ENCODE measurements around the gene GTSE1.
A peak's percentile ranks its signal among the peaks of the same experiment; 100 is the strongest.

GTSE1 gene

GRCh38 chr22:46357711-46358520 is 61.2 kb downstream of the GTSE1 start:
- Mint-ChIP-seq H3K4me3 (no peak overlapping the region), H3K4me1 (ENCODE audit: low read depth in 2 of 2) (peaks cover 4 to 14% of the 10 kb centered on the region in 2 donors), H3K9me3 (no peaks in the 10 kb centered on the region), H3K27ac (no peak overlapping the region), H3K27me3 (peaks cover 0 to 3% of the 10 kb centered on the region in 2 donors), H3K36me3 (ENCODE audit: insufficient read depth) (peaks cover 6% of the 10 kb centered on the region)
- no peak for ATAC-seq (replicated peaks)
- no peak for DNase-seq

GRCh38 chr22:46358766-46359165 is 62.1 kb downstream of the GTSE1 start:
- Mint-ChIP-seq H3K4me3 (no peak overlapping the region), H3K9me3 (no peaks in the 10 kb centered on the region), H3K27ac (no peak overlapping the region), H3K4me1 (ENCODE audit: low read depth in 2 of 2) (peaks cover 4 to 16% of the 10 kb centered on the region in 2 donors), H3K27me3 (peaks cover 0 to 6% of the 10 kb centered on the region in 2 donors), H3K36me3 (ENCODE audit: insufficient read depth) (peaks cover 5% of the 10 kb centered on the region)
- DNase-seq (no peak), ATAC-seq (replicated peaks) (no peak)

- Mint-ChIP-seq H3K4me3 (no peak overlapping the region), H3K27ac (no peak overlapping the region), H3K4me1 (ENCODE audit: low read depth in 2 of 2) (peaks cover 4 to 16% of the 10 kb centered on the region in 2 donors), H3K9me3 (no peaks in the 10 kb centered on the region), H3K36me3 (ENCODE audit: insufficient read depth) (peaks cover 5% of the 10 kb centered on the region), H3K27me3 (peaks cover 0 to 6% of the 10 kb centered on the region in 2 donors)
- no peak for DNase-seq
- no peak for ATAC-seq (replicated peaks)
These were observed 62.7 kb downstream of the GTSE1 start for GRCh38 chr22:46359362-46359761.

GRCh38 chr22:46360097-46360496 is 63.4 kb downstream of the GTSE1 start:
- Mint-ChIP-seq H3K4me3 (no peak overlapping the region), H3K4me1 (ENCODE audit: low read depth in 2 of 2) (peaks cover 4 to 15% of the 10 kb centered on the region in 2 donors), H3K27me3 (peaks cover 0 to 6% of the 10 kb centered on the region in 2 donors), H3K36me3 (ENCODE audit: insufficient read depth) (peaks cover 5% of the 10 kb centered on the region), H3K9me3 (no peaks in the 10 kb centered on the region), H3K27ac (no peak overlapping the region)
- ATAC-seq (replicated peaks) = no peak
- DNase-seq = no peak

GRCh38 chr22:46360891-46361290 is 64.2 kb downstream of the GTSE1 start:
- Mint-ChIP-seq H3K27me3 (peaks cover 0 to 6% of the 10 kb centered on the region in 2 donors), H3K9me3 (no peaks in the 10 kb centered on the region), H3K36me3 (ENCODE audit: insufficient read depth) (no peaks in the 10 kb centered on the region), H3K27ac (no peak overlapping the region), H3K4me3 (no peak overlapping the region), H3K4me1 (ENCODE audit: low read depth in 2 of 2) (peaks cover 0 to 9% of the 10 kb centered on the region in 2 donors)
- ATAC-seq (replicated peaks) (no peak), DNase-seq (no peak)

- ATAC-seq (replicated peaks) = no peak
- no peak overlapping the region for H3K4me3 Mint-ChIP-seq
- no peaks in the 10 kb centered on the region for H3K36me3 Mint-ChIP-seq (ENCODE audit: insufficient read depth)
- peak overlapping the region in 1 of 2 donors; percentile 12 for H3K27ac Mint-ChIP-seq
- H3K27me3 Mint-ChIP-seq = peaks cover 0 to 6% of the 10 kb centered on the region in 2 donors
- H3K9me3 Mint-ChIP-seq = no peaks in the 10 kb centered on the region
- no peak for DNase-seq
- H3K4me1 Mint-ChIP-seq (ENCODE audit: low read depth in 2 of 2) = peaks cover 0 to 9% of the 10 kb centered on the region in 2 donors
These were observed 65.1 kb downstream of the GTSE1 start for GRCh38 chr22:46361826-46362202.

GRCh38 chr22:46362203-46362933 is 65.7 kb downstream of the GTSE1 start:
- Mint-ChIP-seq H3K36me3 (ENCODE audit: insufficient read depth) (no peaks in the 10 kb centered on the region), H3K27me3 (peaks cover 0 to 6% of the 10 kb centered on the region in 2 donors), H3K4me3 (no peak overlapping the region), H3K4me1 (ENCODE audit: low read depth in 2 of 2) (peaks cover 0 to 9% of the 10 kb centered on the region in 2 donors), H3K27ac (peak overlapping the region in 1 of 2 donors; percentile 12), H3K9me3 (no peaks in the 10 kb centered on the region)
- DNase-seq (no peak), ATAC-seq (replicated peaks) (no peak)

- H3K4me3 Mint-ChIP-seq = no peak overlapping the region
- ATAC-seq (replicated peaks) = no peak
- no peak overlapping the region for H3K27ac Mint-ChIP-seq
- peaks cover 3 to 12% of the 10 kb centered on the region in 2 donors for H3K4me1 Mint-ChIP-seq (ENCODE audit: low read depth in 2 of 2)
- H3K9me3 Mint-ChIP-seq = no peaks in the 10 kb centered on the region
- no peak for DNase-seq
- no peaks in the 10 kb centered on the region for H3K36me3 Mint-ChIP-seq (ENCODE audit: insufficient read depth)
- peaks cover 0 to 6% of the 10 kb centered on the region in 2 donors for H3K27me3 Mint-ChIP-seq
These were observed 66.4 kb downstream of the GTSE1 start for GRCh38 chr22:46362934-46363515.

- Mint-ChIP-seq H3K4me1 (ENCODE audit: low read depth in 2 of 2) (peaks cover 3 to 15% of the 10 kb centered on the region in 2 donors), H3K27me3 (peaks cover 0 to 6% of the 10 kb centered on the region in 2 donors), H3K36me3 (ENCODE audit: insufficient read depth) (no peaks in the 10 kb centered on the region), H3K4me3 (no peak overlapping the region), H3K27ac (no peak overlapping the region), H3K9me3 (no peaks in the 10 kb centered on the region)
- ATAC-seq (replicated peaks) = no peak
- DNase-seq = no peak
These were observed 67.1 kb downstream of the GTSE1 start for GRCh38 chr22:46363611-46364321.

- Mint-ChIP-seq H3K4me3 (no peak overlapping the region), H3K9me3 (no peaks in the 10 kb centered on the region), H3K27ac (no peak overlapping the region), H3K27me3 (peaks cover 0 to 6% of the 10 kb centered on the region in 2 donors), H3K4me1 (ENCODE audit: low read depth in 2 of 2) (peaks cover 5 to 17% of the 10 kb centered on the region in 2 donors), H3K36me3 (ENCODE audit: insufficient read depth) (peaks cover 4% of the 10 kb centered on the region)
- DNase-seq (no peak), ATAC-seq (replicated peaks) (no peak)
These were observed 67.9 kb downstream of the GTSE1 start for GRCh38 chr22:46364341-46365165.

GRCh38 chr22:46365166-46365624 is 68.5 kb downstream of the GTSE1 start:
- H3K4me3 Mint-ChIP-seq = no peak overlapping the region
- DNase-seq (no peak), ATAC-seq (replicated peaks) (no peak)
- H3K4me1 Mint-ChIP-seq (ENCODE audit: low read depth in 2 of 2) = peaks cover 12 to 23% of the 10 kb centered on the region in 2 donors
- peaks cover 4% of the 10 kb centered on the region for H3K36me3 Mint-ChIP-seq (ENCODE audit: insufficient read depth)
- no peak overlapping the region for H3K27ac Mint-ChIP-seq
- H3K27me3 Mint-ChIP-seq = peaks cover 0 to 6% of the 10 kb centered on the region in 2 donors
- no peaks in the 10 kb centered on the region for H3K9me3 Mint-ChIP-seq

- H3K9me3 Mint-ChIP-seq = no peaks in the 10 kb centered on the region
- H3K27ac Mint-ChIP-seq = no peak overlapping the region
- H3K4me3 Mint-ChIP-seq = peak overlapping the region in 1 of 2 donors; percentile 53
- peaks cover 23 to 35% of the 10 kb centered on the region in 2 donors for H3K4me1 Mint-ChIP-seq (ENCODE audit: low read depth in 2 of 2)
- peaks cover 0 to 6% of the 10 kb centered on the region in 2 donors for H3K27me3 Mint-ChIP-seq
- peaks cover 4% of the 10 kb centered on the region for H3K36me3 Mint-ChIP-seq (ENCODE audit: insufficient read depth)
- DNase-seq (no peak), ATAC-seq (replicated peaks) (no peak)
These were observed 69.7 kb downstream of the GTSE1 start for GRCh38 chr22:46366327-46366731.

Data from effector memory CD8-positive, alpha-beta T cell (primary cell).